HEK293T (cell line): ENCODE data around the gene TMC1.

ENCODE experiments used
- CTCF ChIA-PET: fragments of 350-600 bp; formaldehyde crosslinking; extraction: SDS; loops from one replicate; lab custom pipeline; 2021; ENCODE audit warnings: antibody characterized with exemption, inconsistent platforms; lab: Yijun Ruan, JAX
- POLR2A ChIA-PET: fragments of 350-600 bp; formaldehyde crosslinking; extraction: SDS; loops from one replicate; lab custom pipeline; 2020; ENCODE audit warnings: antibody characterized with exemption, inconsistent platforms; lab: Yijun Ruan, JAX
- DNase-seq: peaks from one replicate; pipeline ENCODE4 v3.0.0; 2012; ENCODE audit warnings: mixed read lengths; ENCODE audit errors: extremely low spot score
- ARNT ChIP-seq: fragments of 450-650 bp; IDR thresholded peaks from 2 replicates; pipeline ENCODE4 v1.6.1; 2017; ENCODE audit warnings: mild to moderate bottlenecking
- BHLHE40 ChIP-seq: fragments of 450-650 bp; IDR thresholded peaks from 2 replicates; pipeline ENCODE4 v1.6.1; 2016; ENCODE audit warnings: mild to moderate bottlenecking, moderate library complexity, borderline replicate concordance
- CTBP1 ChIP-seq: fragments of 450-650 bp; IDR thresholded peaks from 2 replicates; pipeline ENCODE4 v1.6.1; 2016; ENCODE audit warnings: borderline replicate concordance
- ELF4 ChIP-seq: fragments of 450-650 bp; IDR thresholded peaks from 2 replicates; pipeline ENCODE4 v1.6.1; 2017; ENCODE audit warnings: antibody characterized with exemption
- FOXA1 ChIP-seq: fragments of 450-650 bp; IDR thresholded peaks from 2 replicates; pipeline ENCODE4 v1.6.1; 2016; ENCODE audit warnings: mild to moderate bottlenecking
- FOXK2 ChIP-seq: fragments of 450-650 bp; IDR thresholded peaks from 2 replicates; pipeline ENCODE4 v1.6.1; 2016; ENCODE audit warnings: mild to moderate bottlenecking
- FOXM1 ChIP-seq: fragments of 450-650 bp; IDR thresholded peaks from 2 replicates; pipeline ENCODE4 v1.6.1; 2017; ENCODE audit warnings: mild to moderate bottlenecking, borderline replicate concordance
- HDGF ChIP-seq: fragments of 450-650 bp; IDR thresholded peaks from 2 replicates; pipeline ENCODE4 v1.6.1; 2017; ENCODE audit warnings: antibody characterized with exemption, borderline replicate concordance
- L3MBTL2 ChIP-seq: fragments of 450-650 bp; conservative IDR thresholded peaks from 2 replicates; pipeline ENCODE4 v1.6.1; 2016; ENCODE audit warnings: mild to moderate bottlenecking
- LEF1 ChIP-seq: fragments of 450-650 bp; IDR thresholded peaks from 2 replicates; pipeline ENCODE4 v1.6.1; 2017; ENCODE audit warnings: mild to moderate bottlenecking, borderline replicate concordance
- NFRKB ChIP-seq: fragments of 450-650 bp; IDR thresholded peaks from 2 replicates; pipeline ENCODE4 v1.6.1; 2016; ENCODE audit warnings: mild to moderate bottlenecking, moderate library complexity
- PKNOX1 ChIP-seq: fragments of 450-650 bp; IDR thresholded peaks from 2 replicates; pipeline ENCODE4 v1.6.1; 2016
- SP1 ChIP-seq: fragments of 450-650 bp; IDR thresholded peaks from 2 replicates; pipeline ENCODE4 v1.6.1; 2017
- SUZ12 ChIP-seq: fragments of 450-650 bp; IDR thresholded peaks from 2 replicates; pipeline ENCODE4 v1.6.1; 2016; ENCODE audit warnings: mild to moderate bottlenecking
- TARDBP ChIP-seq: fragments of 450-650 bp; IDR thresholded peaks from 2 replicates; pipeline ENCODE4 v1.6.1; 2016
- ZNF384 ChIP-seq: fragments of 450-650 bp; IDR thresholded peaks from 2 replicates; pipeline ENCODE4 v1.6.1; 2016

TMC1 gene

DNA sequence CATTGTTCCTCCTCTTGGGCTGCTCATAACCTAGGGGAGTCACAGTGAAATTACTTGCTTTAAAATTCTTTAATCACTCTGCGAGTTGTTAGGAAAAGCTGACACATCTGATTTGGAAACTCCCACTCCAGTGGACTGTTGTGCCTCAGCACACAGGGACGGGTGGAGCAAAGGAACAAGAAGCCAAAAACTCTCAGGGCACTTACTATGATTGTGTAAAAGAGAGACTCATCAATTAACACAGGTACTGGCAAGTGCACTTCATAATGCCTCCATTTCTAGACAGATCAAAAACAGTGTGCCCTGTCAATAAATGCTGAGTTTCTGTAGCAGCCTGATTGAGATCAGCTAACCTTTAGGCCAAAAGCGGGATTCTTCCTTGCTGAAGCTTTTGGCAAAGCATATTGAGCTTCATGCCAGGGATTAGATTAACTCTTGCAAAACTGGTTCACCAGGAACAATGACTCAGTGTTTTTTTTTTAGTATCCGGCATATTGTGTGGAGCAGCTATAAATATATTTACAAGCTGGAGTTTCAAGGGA lies 55.9 kb downstream of the TMC1 start:
- TF ChIP-seq FOXA1 (no peak), CTBP1 (no peak), HDGF (no peak), ARNT (no peak), NFRKB (no peak)
- ChIA-PET CTCF (interaction anchor here (0.6 kb wide), 1 partner anchor 36 kb away, joined by 3 read pairs; no protein-coding TSS in a partner anchor), POLR2A (interaction anchor here (1.0 kb wide), 1 partner anchor 212 kb away, joined by 3 read pairs; the partner anchor contains the start of gene ZFAND5)
- DNase-seq, result no peak

- DNase-seq, result no peak
- ChIA-PET CTCF (no interaction called here), POLR2A (no interaction called here)
- TF ChIP-seq HDGF, result no peak
- TF ChIP-seq TARDBP, result no peak
- no peak for TF ChIP-seq ZNF384
- TF ChIP-seq FOXM1, result no peak
- TF ChIP-seq L3MBTL2, result no peak
- TF ChIP-seq PKNOX1, result no peak
- TF ChIP-seq BHLHE40, result no peak
- TF ChIP-seq FOXA1, result no peak
- no peak for TF ChIP-seq SUZ12
- TF ChIP-seq CTBP1, result no peak
- no peak for TF ChIP-seq NFRKB
- no peak for TF ChIP-seq ELF4
- no peak for TF ChIP-seq LEF1
Measured at GRCh38 chr9:72579190-72579589, 57.8 kb downstream of the TMC1 start.

DNA sequence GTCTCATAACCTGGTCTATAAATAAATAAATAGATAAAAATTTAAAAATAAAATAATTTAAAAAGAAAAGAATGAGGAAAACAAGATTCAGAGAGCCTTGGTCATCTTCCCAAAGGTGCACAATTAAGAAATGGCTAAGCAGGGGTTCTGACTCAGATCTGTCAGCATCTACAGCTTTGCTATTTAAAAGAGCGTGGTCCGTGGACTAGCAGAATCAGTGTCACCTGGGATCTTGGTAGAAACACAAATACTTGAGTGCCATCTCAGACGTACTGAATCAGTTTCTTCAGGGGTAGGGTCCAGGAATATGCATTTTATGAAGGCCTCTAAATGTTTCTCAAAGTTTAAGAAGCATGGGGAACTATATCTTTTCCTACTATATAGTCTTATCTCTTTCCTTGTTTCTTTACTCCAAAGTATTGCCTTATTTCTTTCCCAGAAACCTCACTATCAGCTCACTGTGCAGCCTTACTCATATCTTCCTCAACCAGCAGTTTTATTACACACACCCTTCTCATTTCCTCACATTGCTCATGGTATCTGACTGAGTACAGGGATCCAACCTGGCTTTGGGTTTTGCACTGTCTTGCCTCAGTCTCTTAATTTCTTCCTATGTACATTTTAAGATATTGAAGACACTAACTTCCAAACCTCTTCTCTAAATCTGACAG lies 58.6 kb downstream of the TMC1 start:
- DNase-seq, result no peak
- TF ChIP-seq BHLHE40, result no peak
- no peak for TF ChIP-seq ELF4
- CTCF ChIA-PET, result no interaction called here
- POLR2A ChIA-PET, result no interaction called here

DNA sequence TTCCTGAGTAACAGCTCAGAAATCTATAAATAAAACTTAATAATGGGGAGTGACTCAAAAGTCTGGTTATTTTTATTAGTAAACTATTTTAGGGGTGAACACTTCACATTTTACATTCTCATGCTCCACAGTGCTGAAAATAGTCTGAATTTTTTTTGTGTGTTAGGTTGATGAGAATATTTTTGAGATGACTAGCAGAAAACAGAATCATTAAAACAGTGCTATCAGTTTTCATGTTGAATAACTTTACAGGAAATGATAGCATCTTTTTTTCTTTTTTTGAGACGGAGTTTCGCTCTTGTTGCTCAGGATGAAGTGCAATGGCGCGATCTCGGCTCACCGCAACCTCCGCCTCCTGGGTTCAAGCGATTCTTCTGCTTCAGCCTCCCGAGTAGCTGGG lies 60.3 kb downstream of the TMC1 start:
- no peak for DNase-seq
- POLR2A ChIA-PET, result no interaction called here
- TF ChIP-seq SUZ12, result no peak
- CTCF ChIA-PET, result no interaction called here

- TF ChIP-seq ARNT (no peak), NFRKB (no peak), FOXA1 (no peak), FOXK2 (no peak), L3MBTL2 (no peak), FOXM1 (no peak), SUZ12 (no peak), PKNOX1 (no peak), SP1 (no peak), HDGF (no peak), BHLHE40 (no peak), LEF1 (no peak), TARDBP (no peak), ZNF384 (no peak), ELF4 (no peak)
- POLR2A ChIA-PET, result no interaction called here
- DNase-seq, result no peak
- CTCF ChIA-PET, result interaction anchor here (0.6 kb wide), 1 partner anchor 301 kb away, joined by 5 read pairs; no protein-coding TSS in a partner anchor
Measured at GRCh38 chr9:72583370-72583769, 62.0 kb downstream of the TMC1 start.

DNA sequence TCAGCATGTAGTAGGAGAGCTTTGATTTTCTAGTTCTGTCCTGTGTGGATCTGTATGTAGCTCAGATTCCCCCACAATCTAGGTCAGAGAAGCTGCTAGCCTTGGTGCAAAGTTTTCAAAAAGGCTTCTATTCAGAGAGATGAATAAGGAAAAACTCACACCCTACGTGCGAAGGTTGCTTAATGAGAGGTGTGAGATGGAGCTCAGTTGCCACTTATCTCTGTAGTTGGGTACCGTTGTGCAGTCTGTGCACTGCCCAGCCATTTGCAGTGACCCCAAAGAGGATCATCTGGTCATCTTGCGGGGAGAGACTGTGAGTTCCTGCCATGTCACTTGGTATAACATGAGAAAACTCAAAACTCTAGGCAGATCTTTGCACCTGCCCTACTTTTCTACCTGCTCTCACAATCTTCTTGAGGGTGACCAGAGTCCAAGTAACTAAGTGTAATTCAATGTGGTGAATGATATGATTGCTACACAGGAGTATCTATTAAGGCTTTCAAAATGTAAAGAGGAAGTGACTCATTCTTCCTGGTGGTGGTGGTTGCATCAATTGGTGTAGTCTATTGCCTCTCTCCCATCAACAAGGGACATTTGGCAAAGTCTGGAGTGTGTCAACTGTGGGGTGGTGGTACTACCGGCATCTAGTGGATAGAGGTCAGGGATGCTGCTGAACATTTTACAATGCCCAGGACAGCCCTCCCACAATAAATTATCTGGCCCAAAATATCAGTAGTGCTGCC lies 65.2 kb downstream of the TMC1 start:
- TF ChIP-seq ZNF384 (no peak), L3MBTL2 (no peak), BHLHE40 (no peak)
- no peak for DNase-seq
- POLR2A ChIA-PET, result no interaction called here
- CTCF ChIA-PET, result no interaction called here

GRCh38 chr9:72588336-72588735 lies 66.9 kb downstream of the TMC1 start:
- DNase-seq, result no peak
- ChIA-PET CTCF (interaction anchor here (0.6 kb wide), 1 partner anchor 33 kb away, joined by 6 read pairs; no protein-coding TSS in a partner anchor), POLR2A (interaction anchor here (0.9 kb wide), 1 partner anchor 223 kb away, joined by 3 read pairs; the partner anchor contains the start of gene ZFAND5)
- TF ChIP-seq FOXM1, result no peak
